ENCODE results near the gene IL18R1. TPM values are rescaled to one million over a fixed set of nuclear protein-coding genes. Genes with fewer than 3 reads are reported as not detected.

The IL18R1 gene, protein sequence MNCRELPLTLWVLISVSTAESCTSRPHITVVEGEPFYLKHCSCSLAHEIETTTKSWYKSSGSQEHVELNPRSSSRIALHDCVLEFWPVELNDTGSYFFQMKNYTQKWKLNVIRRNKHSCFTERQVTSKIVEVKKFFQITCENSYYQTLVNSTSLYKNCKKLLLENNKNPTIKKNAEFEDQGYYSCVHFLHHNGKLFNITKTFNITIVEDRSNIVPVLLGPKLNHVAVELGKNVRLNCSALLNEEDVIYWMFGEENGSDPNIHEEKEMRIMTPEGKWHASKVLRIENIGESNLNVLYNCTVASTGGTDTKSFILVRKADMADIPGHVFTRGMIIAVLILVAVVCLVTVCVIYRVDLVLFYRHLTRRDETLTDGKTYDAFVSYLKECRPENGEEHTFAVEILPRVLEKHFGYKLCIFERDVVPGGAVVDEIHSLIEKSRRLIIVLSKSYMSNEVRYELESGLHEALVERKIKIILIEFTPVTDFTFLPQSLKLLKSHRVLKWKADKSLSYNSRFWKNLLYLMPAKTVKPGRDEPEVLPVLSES
- 0.08 TPM for total RNA-seq (2021; ENCODE audit: unreplicated experiment)
- not detected for polyA plus RNA-seq (2012; ENCODE audit: insufficient read length)
- Bru-seq, nascent RNA, result percentile 15 among the genes with signal in this experiment
- percentile 14 among the genes with signal in this experiment for BruChase-seq, experiment 1, labeled RNA remaining after a 2-hour chase
- percentile 16 among the genes with signal in this experiment for BruChase-seq, experiment 2, labeled RNA remaining after a 6-hour chase
- long read RNA-seq, result 0 reads

DNA sequence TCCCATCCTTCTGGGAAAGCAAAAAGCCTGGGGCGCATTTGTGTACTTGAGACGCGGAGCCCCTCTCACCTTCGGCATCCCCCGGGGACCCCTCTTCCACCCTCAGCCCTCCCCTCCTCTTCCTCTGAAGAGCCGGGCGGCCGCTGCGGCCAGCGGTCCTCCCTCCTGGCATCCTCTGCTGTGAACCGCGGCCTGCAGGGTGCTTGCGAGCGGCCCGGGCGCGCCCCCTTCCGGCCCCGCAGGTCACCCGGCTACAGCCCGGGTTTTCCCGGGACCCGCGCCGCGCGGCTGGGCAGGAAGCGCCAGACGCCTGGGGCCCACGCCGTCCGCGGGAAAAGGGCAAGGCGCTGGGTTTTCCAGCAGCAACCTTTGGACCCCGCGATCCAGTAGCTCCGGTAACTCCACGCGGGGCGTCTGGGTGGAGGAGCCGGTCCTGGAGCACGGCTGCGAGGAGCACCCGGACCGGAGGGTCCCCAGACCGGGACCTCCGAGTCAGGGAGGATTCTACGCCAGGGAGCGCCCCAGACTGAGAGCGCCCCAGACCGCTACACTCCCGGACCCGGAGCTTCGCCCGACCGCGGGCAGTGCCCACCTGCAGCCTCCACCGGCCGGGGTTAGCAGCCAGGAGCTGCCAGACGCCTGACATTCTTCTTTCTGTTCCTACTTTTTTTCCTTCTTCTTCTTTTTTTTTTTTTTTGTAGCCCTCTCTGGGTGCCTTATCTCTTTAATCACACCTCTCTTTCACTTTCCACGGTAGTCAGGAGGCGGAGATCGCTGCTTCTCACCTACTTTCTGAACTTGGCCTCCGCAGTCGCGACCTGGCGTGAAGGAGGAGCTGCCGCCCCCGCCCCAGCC, at the start of gene IL18R1:
TSS of gene IL18R1 (plus strand) at position 271 of the 855 bp plus-strand sequence. CDS start 6,865 bp downstream, outside the sequence.
- Histone ChIP-seq H3K4me3 (ENCODE audit: low read depth in 2 of 2, low read length in 2 of 2) (peak within 1 kb of the TSS; percentile 42 to 66), H3K9me3 (ENCODE audit: control insufficient read depth, insufficient read depth, low read depth, low read length) (no peaks in the 10 kb centered on the region), H3K27ac (ENCODE audit: low read length) (no peak within 1 kb of the TSS), H3K4me1 (ENCODE audit: control insufficient read depth, insufficient read depth, low read length) (no peaks in the 10 kb centered on the region), H3K36me3 (ENCODE audit: control insufficient read depth, insufficient read depth, low read length) (no peaks in the 10 kb centered on the region), H3K27me3 (ENCODE audit: control insufficient read depth, insufficient read depth, low read length) (peaks cover 15% of the 10 kb centered on the region)
- DNase-seq (ENCODE audit: low read depth, low spot score), result no peak
- intact Hi-C loops (cut with micrococcal nuclease; ENCODE audit: unreplicated experiment), result loop anchor here (5.0 kb wide), 1 partner anchor 103 kb away; no protein-coding TSS in a partner anchor
- BruUV-seq (replicated peaks), result no TSS peak
- ChIA-PET CTCF (interaction anchor here (0.7 to 0.9 kb wide), 3 partner anchors 54 to 115 kb away, joined by 4 to 8 read pairs (median 4); no protein-coding TSS in a partner anchor), POLR2A (interaction anchor here (0.6 kb wide), 1 partner anchor 1791 kb away, joined by 3 read pairs; no protein-coding TSS in a partner anchor)
- in situ Hi-C loops (cut with HindIII; ENCODE audit: low pct_unique_long_range_greater_than_20kb, low sequenced_read_pairs), result no loop called here
- peak; percentile 100 for ATAC-seq
- TF ChIP-seq, protein P1, sequence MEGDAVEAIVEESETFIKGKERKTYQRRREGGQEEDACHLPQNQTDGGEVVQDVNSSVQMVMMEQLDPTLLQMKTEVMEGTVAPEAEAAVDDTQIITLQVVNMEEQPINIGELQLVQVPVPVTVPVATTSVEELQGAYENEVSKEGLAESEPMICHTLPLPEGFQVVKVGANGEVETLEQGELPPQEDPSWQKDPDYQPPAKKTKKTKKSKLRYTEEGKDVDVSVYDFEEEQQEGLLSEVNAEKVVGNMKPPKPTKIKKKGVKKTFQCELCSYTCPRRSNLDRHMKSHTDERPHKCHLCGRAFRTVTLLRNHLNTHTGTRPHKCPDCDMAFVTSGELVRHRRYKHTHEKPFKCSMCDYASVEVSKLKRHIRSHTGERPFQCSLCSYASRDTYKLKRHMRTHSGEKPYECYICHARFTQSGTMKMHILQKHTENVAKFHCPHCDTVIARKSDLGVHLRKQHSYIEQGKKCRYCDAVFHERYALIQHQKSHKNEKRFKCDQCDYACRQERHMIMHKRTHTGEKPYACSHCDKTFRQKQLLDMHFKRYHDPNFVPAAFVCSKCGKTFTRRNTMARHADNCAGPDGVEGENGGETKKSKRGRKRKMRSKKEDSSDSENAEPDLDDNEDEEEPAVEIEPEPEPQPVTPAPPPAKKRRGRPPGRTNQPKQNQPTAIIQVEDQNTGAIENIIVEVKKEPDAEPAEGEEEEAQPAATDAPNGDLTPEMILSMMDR (IDR thresholded peaks at IDR 0.05), result peak; percentile 98
- TF ChIP-seq, protein P2, sequence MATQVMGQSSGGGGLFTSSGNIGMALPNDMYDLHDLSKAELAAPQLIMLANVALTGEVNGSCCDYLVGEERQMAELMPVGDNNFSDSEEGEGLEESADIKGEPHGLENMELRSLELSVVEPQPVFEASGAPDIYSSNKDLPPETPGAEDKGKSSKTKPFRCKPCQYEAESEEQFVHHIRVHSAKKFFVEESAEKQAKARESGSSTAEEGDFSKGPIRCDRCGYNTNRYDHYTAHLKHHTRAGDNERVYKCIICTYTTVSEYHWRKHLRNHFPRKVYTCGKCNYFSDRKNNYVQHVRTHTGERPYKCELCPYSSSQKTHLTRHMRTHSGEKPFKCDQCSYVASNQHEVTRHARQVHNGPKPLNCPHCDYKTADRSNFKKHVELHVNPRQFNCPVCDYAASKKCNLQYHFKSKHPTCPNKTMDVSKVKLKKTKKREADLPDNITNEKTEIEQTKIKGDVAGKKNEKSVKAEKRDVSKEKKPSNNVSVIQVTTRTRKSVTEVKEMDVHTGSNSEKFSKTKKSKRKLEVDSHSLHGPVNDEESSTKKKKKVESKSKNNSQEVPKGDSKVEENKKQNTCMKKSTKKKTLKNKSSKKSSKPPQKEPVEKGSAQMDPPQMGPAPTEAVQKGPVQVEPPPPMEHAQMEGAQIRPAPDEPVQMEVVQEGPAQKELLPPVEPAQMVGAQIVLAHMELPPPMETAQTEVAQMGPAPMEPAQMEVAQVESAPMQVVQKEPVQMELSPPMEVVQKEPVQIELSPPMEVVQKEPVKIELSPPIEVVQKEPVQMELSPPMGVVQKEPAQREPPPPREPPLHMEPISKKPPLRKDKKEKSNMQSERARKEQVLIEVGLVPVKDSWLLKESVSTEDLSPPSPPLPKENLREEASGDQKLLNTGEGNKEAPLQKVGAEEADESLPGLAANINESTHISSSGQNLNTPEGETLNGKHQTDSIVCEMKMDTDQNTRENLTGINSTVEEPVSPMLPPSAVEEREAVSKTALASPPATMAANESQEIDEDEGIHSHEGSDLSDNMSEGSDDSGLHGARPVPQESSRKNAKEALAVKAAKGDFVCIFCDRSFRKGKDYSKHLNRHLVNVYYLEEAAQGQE (IDR thresholded peaks at IDR 0.05; ENCODE audit: insufficient read depth in 1 of 2, low read depth in 2 of 2, low read length in 1 of 2), result no peak

DNA sequence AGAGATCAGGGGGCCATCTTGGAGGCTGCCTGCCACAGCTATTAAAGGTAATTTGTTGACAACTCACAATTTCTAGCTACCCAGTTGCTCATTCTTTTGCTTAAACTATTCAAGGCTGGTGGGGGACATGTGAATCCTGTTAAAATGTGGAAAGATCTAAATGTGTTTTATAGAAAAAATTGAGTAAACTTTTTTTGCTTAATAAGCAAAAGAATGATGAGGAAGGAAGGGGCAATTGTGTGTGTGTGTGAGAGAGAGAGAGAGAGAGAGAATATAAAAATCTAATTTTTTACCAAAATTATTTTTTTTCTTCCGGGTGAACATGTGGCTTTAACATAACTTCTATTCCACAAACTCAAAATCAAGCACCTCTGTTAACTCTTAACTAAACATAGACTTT, 49.5 kb upstream of the IL18R1 start:
- H3K4me1 ChIP-seq (ENCODE audit: control insufficient read depth, insufficient read depth, low read length), result no peaks in the 10 kb centered on the region
- in situ Hi-C loops (cut with HindIII; ENCODE audit: low pct_unique_long_range_greater_than_20kb, low sequenced_read_pairs) (no loop called here), intact Hi-C loops (cut with micrococcal nuclease; ENCODE audit: unreplicated experiment) (no loop called here)
- ATAC-seq (no peak), DNase-seq (ENCODE audit: low read depth, low spot score) (no peak)
- H3K4me3 ChIP-seq (ENCODE audit: low read depth in 2 of 2, low read length in 2 of 2), result no peak overlapping the region
- peaks cover 9% of the 10 kb centered on the region; the same call in 1 of the 2 replicates for H3K27me3 ChIP-seq (ENCODE audit: control insufficient read depth, insufficient read depth, low read length)
- CTCF ChIA-PET, result no interaction called here
- no peaks in the 10 kb centered on the region for H3K9me3 ChIP-seq (ENCODE audit: control insufficient read depth, insufficient read depth, low read depth, low read length)
- H3K36me3 ChIP-seq (ENCODE audit: control insufficient read depth, insufficient read depth, low read length), result no peaks in the 10 kb centered on the region
- POLR2A ChIA-PET, result no interaction called here
- no TSS peak for BruUV-seq (replicated peaks)
- TF ChIP-seq, protein P2 (IDR thresholded peaks at IDR 0.05; ENCODE audit: insufficient read depth in 1 of 2, low read depth in 2 of 2, low read length in 1 of 2), result no peak
- TF ChIP-seq, protein P1 (IDR thresholded peaks at IDR 0.05), result no peak
- TF ChIP-seq TCF7L2 (IDR thresholded peaks at IDR 0.05; ENCODE audit: low read depth, low read length) (no peak), SIN3A (IDR thresholded peaks at IDR 0.05; ENCODE audit: borderline replicate concordance, insufficient read depth, low read depth, low read length) (no peak), POLR2AphosphoS5 (IDR thresholded peaks at IDR 0.05; ENCODE audit: low read depth, low read length) (no peak)
- H3K27ac ChIP-seq (ENCODE audit: low read length), result no peak overlapping the region
